T-cell (primary cell): ENCODE data around the gene PRRC2B. TPM values are rescaled to one million over a fixed set of nuclear protein-coding genes. Genes with fewer than 3 reads are reported as not detected.

ENCODE experiments used
- ATAC-seq, 4 experiments: fragments of 200-7000 bp in 3 of 4; fragments of 150-1000 bp in 1 of 4; cut with Tn5 transposase; replicated peaks in 1 of 4; 1 replicate in 3 of 4; 2 replicates in 1 of 4; pipeline ENCODE4 v1.10.0; 2021; ENCODE audit warnings: moderate library complexity in 3 of 4, mild to moderate bottlenecking in 2 of 4, moderate number of reproducible peaks in 1 of 4
- CTCF ChIA-PET, 2 donors: fragments of 300-600 bp; sonication (Branson Sonifier 250); formaldehyde crosslinking; loops; one replicate each; lab custom pipeline; 2022; ENCODE audit warnings: antibody characterized with exemption in 2 of 2; lab: Charles Lee
- POLR2A ChIA-PET, 2 donors: fragments of 300-600 bp; sonication (Branson Sonifier 250); formaldehyde crosslinking; loops; one replicate each; lab custom pipeline; 2022; ENCODE audit warnings: antibody characterized with exemption in 2 of 2; lab: Charles Lee
- DNase-seq, 35 experiments: peaks; one replicate each; pipeline versions ENCODE4 v3.0.0 to v3.0.0-alpha.2; 2013 to 2023
- H3K27ac ChIP-seq: one replicate; pipeline ENCODE4 v1.5.1; 2013; ENCODE audit warnings: low read length
- H3K27me3 ChIP-seq, 2 experiments: replicated peaks in 1 of 2; 1 replicate in 1 of 2; 2 replicates in 1 of 2; pipeline versions ENCODE4 v1.6.1 to v1.7.0; 2013; ENCODE audit warnings: low read length in 1 of 2, mixed read lengths in 1 of 2; ENCODE audit not compliant: control insufficient read depth in 2 of 2, insufficient read depth in 2 of 2; ENCODE audit errors: extremely low read depth in 1 of 2
- H3K36me3 ChIP-seq, 2 donors: 1 replicate in 1 of 2; 2 replicates in 1 of 2; pipeline versions ENCODE4 v1.6.1 to v1.7.0; 2013; ENCODE audit warnings: low read length in 1 of 2; ENCODE audit not compliant: control insufficient read depth in 2 of 2, insufficient read depth in 1 of 2; ENCODE audit errors: extremely low read depth in 1 of 2
- H3K4me1 ChIP-seq, 2 experiments: 1 replicate in 1 of 2; 2 replicates in 1 of 2; pipeline versions ENCODE4 v1.6.1 to v1.7.0; 2013; ENCODE audit warnings: low read length in 2 of 2, mixed read lengths in 1 of 2; ENCODE audit not compliant: insufficient read depth in 2 of 2, control insufficient read depth in 1 of 2; ENCODE audit errors: extremely low read depth in 1 of 2
- H3K4me3 ChIP-seq, 2 donors: 1 replicate in 1 of 2; 2 replicates in 1 of 2; pipeline versions ENCODE4 v1.5.1 to v1.7.0; 2013; ENCODE audit warnings: mild to moderate bottlenecking in 2 of 2, low read length in 1 of 2, moderate library complexity in 1 of 2; ENCODE audit not compliant: control insufficient read depth in 1 of 2; ENCODE audit errors: extremely low read depth in 1 of 2
- H3K9me3 ChIP-seq: 2 replicates; pipeline ENCODE4 v1.7.0; 2013
- H3K27ac Mint-ChIP-seq, 2 donors: one replicate each; pipeline ENCODE4 v1.8.0; 2020 to 2021; ENCODE audit warnings: mild to moderate bottlenecking in 2 of 2, mixed read lengths in 2 of 2
- H3K27me3 Mint-ChIP-seq, 2 donors: one replicate each; pipeline ENCODE4 v1.8.0; 2021 to 2022; ENCODE audit warnings: mixed read lengths in 2 of 2
- H3K36me3 Mint-ChIP-seq: one replicate; pipeline ENCODE4 v1.8.0; 2021; ENCODE audit warnings: mixed read lengths
- H3K4me1 Mint-ChIP-seq, 3 donors: one replicate each; pipeline ENCODE4 v1.8.0; 2020 to 2022; ENCODE audit warnings: mixed read lengths in 3 of 3, mild to moderate bottlenecking in 1 of 3
- H3K4me3 Mint-ChIP-seq, 3 donors: one replicate each; pipeline ENCODE4 v1.8.0; 2020 to 2022; ENCODE audit warnings: mild to moderate bottlenecking in 3 of 3, mixed read lengths in 3 of 3, moderate library complexity in 3 of 3
- H3K9me3 Mint-ChIP-seq, 3 donors: one replicate each; pipeline ENCODE4 v1.8.0; 2020 to 2022; ENCODE audit warnings: mixed read lengths in 3 of 3
- WGBS: methylation state at CpG from one replicate; pipeline ENCODE4 v1.1.5; 2013; ENCODE audit warnings: missing lambda C conversion rate; ENCODE audit not compliant: insufficient coverage; 5-methylcytosine and 5-hydroxymethylcytosine counted together
- total RNA-seq, 35 experiments: library from RNA in 6 of 35; stranded (reverse) in 6 of 35; fragments of 120-200 nt in 1 of 35; gene quantifications; one replicate each; pipeline versions ENCODE4 v1.2.1 to v1.2.4 and lab custom pipeline; 2013 to 2026

Gene PRRC2B
- total RNA-seq, 5 donors from 2014 or later (not counting 1 experiment from before 2014, with no cell fraction given) = 259 to 375 (median 370) TPM

GRCh38 chr9:131421691-131422090 is 27.8 kb downstream of the PRRC2B start:
- Mint-ChIP-seq H3K4me3 (peak overlapping the region in 1 of 3 donors; percentile 71), H3K27me3 (no peaks in the 10 kb centered on the region), H3K4me1 (peaks cover 75 to 87% (median 85%) of the 10 kb centered on the region in 3 donors), H3K36me3 (peaks cover 7% of the 10 kb centered on the region), H3K9me3 (no peaks in the 10 kb centered on the region), H3K27ac (peak overlapping the region in 1 of 2 donors; percentile 65)
- Histone ChIP-seq H3K4me1 (peaks cover 19 to 99% of the 10 kb centered on the region in 2 experiments), H3K27ac (no peak overlapping the region), H3K4me3 (no peak overlapping the region), H3K36me3 (peaks cover 5 to 24% of the 10 kb centered on the region in 2 donors), H3K27me3 (no peaks in the 10 kb centered on the region), H3K9me3 (no peaks in the 10 kb centered on the region)
- CTCF ChIA-PET = no interaction called here
- DNase-seq (no peak), ATAC-seq (no peak)
- POLR2A ChIA-PET = interaction anchor here in 1 of 2 donors (0.6 kb wide), 1 partner anchor 11 kb away, joined by 3 read pairs; no protein-coding TSS in a partner anchor
- WGBS = 93% methylated on average over 5 of the region's 8 CpGs

- ATAC-seq = no peak
These were observed 28.4 kb downstream of the PRRC2B start for GRCh38 chr9:131422241-131422792.

GRCh38 chr9:131423171-131423581 is 29.3 kb downstream of the PRRC2B start:
- Mint-ChIP-seq H3K27ac (peak overlapping the region in 1 of 2 donors; percentile 76), H3K27me3 (no peaks in the 10 kb centered on the region), H3K4me1 (peaks cover 75 to 83% (median 82%) of the 10 kb centered on the region in 3 donors), H3K9me3 (no peaks in the 10 kb centered on the region), H3K36me3 (peaks cover 6% of the 10 kb centered on the region), H3K4me3 (peak overlapping the region in 2 of 3 donors; percentile 5 to 38)
- no peak overlapping the region for H3K4me3 ChIP-seq
- CTCF ChIA-PET = no interaction called here
- ATAC-seq (peak in 1 of 4 experiments; percentile 24), DNase-seq (no peak)
- H3K4me1 ChIP-seq = peaks cover 9 to 91% of the 10 kb centered on the region in 2 experiments
- POLR2A ChIA-PET = no interaction called here
- H3K9me3 ChIP-seq = no peaks in the 10 kb centered on the region
- WGBS = 88% methylated on average over 13 of the region's 14 CpGs
- peaks cover 5 to 20% of the 10 kb centered on the region in 2 donors for H3K36me3 ChIP-seq
- H3K27ac ChIP-seq = no peak overlapping the region
- H3K27me3 ChIP-seq = no peaks in the 10 kb centered on the region

More at GRCh38 chr9:131422241-131422792, 28.4 kb downstream of the PRRC2B start:
- CTCF ChIA-PET = no interaction called here
- DNase-seq = peak in 1 of 35 experiments; percentile 28
- H3K4me1 Mint-ChIP-seq = peaks cover 75 to 87% (median 85%) of the 10 kb centered on the region in 3 donors
- Histone ChIP-seq H3K36me3 (peaks cover 5 to 22% of the 10 kb centered on the region in 2 donors), H3K27ac (no peak overlapping the region), H3K9me3 (no peaks in the 10 kb centered on the region), H3K4me3 (no peak overlapping the region), H3K4me1 (peaks cover 15 to 97% of the 10 kb centered on the region in 2 experiments), H3K27me3 (no peaks in the 10 kb centered on the region)
- no peaks in the 10 kb centered on the region for H3K9me3 Mint-ChIP-seq
- peak overlapping the region; percentile 19 to 76 for H3K27ac Mint-ChIP-seq
- H3K4me3 Mint-ChIP-seq = peak overlapping the region in 2 of 3 donors; percentile 8 to 38
- POLR2A ChIA-PET = interaction anchor here in 1 of 2 donors (0.6 kb wide), 1 partner anchor 12 kb away, joined by 3 read pairs; no protein-coding TSS in a partner anchor
- WGBS = 88% methylated on average over 8 of the region's 12 CpGs
- H3K27me3 Mint-ChIP-seq = no peaks in the 10 kb centered on the region
- peaks cover 7% of the 10 kb centered on the region for H3K36me3 Mint-ChIP-seq

GRCh38 chr9:131426545-131426944 is 32.7 kb downstream of the PRRC2B start:
- Histone ChIP-seq H3K4me1 (peaks cover 0 to 73% of the 10 kb centered on the region in 2 experiments), H3K9me3 (no peaks in the 10 kb centered on the region), H3K4me3 (no peak overlapping the region), H3K27ac (no peak overlapping the region), H3K36me3 (peaks cover 0 to 16% of the 10 kb centered on the region in 2 donors), H3K27me3 (no peaks in the 10 kb centered on the region)
- H3K9me3 Mint-ChIP-seq = no peaks in the 10 kb centered on the region
- 100% methylated on average over 3 of the region's 3 CpGs for WGBS
- no peak for ATAC-seq
- peak overlapping the region; percentile 11 to 68 for H3K27ac Mint-ChIP-seq
- peak overlapping the region in 1 of 3 donors; percentile 4 for H3K4me3 Mint-ChIP-seq
- POLR2A ChIA-PET = no interaction called here
- no peak for DNase-seq
- H3K27me3 Mint-ChIP-seq = no peaks in the 10 kb centered on the region
- H3K36me3 Mint-ChIP-seq = peaks cover 11% of the 10 kb centered on the region
- CTCF ChIA-PET = no interaction called here
- H3K4me1 Mint-ChIP-seq = peaks cover 64 to 72% (median 70%) of the 10 kb centered on the region in 3 donors

GRCh38 chr9:131429121-131430012 is 35.5 kb downstream of the PRRC2B start:
- no peaks in the 10 kb centered on the region for H3K9me3 Mint-ChIP-seq
- peaks cover 28% of the 10 kb centered on the region for H3K36me3 Mint-ChIP-seq
- Histone ChIP-seq H3K4me3 (no peak overlapping the region), H3K27ac (no peak overlapping the region), H3K27me3 (no peaks in the 10 kb centered on the region), H3K4me1 (peaks cover 0 to 48% of the 10 kb centered on the region in 2 experiments), H3K9me3 (no peaks in the 10 kb centered on the region), H3K36me3 (peaks cover 3 to 39% of the 10 kb centered on the region in 2 donors)
- ChIA-PET CTCF (no interaction called here), POLR2A (no interaction called here)
- H3K27me3 Mint-ChIP-seq = no peaks in the 10 kb centered on the region
- peaks cover 50 to 57% (median 50%) of the 10 kb centered on the region in 3 donors for H3K4me1 Mint-ChIP-seq
- DNase-seq (no peak), ATAC-seq (peak in 1 of 4 experiments; percentile 49)
- 86% methylated on average over 8 of the region's 10 CpGs for WGBS
- peak overlapping the region; percentile 47 to 68 for H3K27ac Mint-ChIP-seq
- peak overlapping the region in 2 of 3 donors; percentile 25 to 39 for H3K4me3 Mint-ChIP-seq

GRCh38 chr9:131432050-131432449 is 38.2 kb downstream of the PRRC2B start:
- no peak overlapping the region for H3K4me3 Mint-ChIP-seq
- no peak overlapping the region for H3K4me3 ChIP-seq
- H3K9me3 Mint-ChIP-seq = no peaks in the 10 kb centered on the region
- no peaks in the 10 kb centered on the region for H3K27me3 Mint-ChIP-seq
- ChIA-PET CTCF (interaction anchor here (0.6 to 0.7 kb wide), 2 partner anchors 15 to 127 kb away, joined by 3 to 6 read pairs; no protein-coding TSS in a partner anchor), POLR2A (no interaction called here)
- DNase-seq (no peak), ATAC-seq (no peak)
- peak overlapping the region in 1 of 2 donors; percentile 34 for H3K27ac Mint-ChIP-seq
- peaks cover 0 to 22% of the 10 kb centered on the region in 2 experiments for H3K4me1 ChIP-seq
- no peaks in the 10 kb centered on the region for H3K27me3 ChIP-seq
- H3K4me1 Mint-ChIP-seq = peaks cover 31 to 47% (median 36%) of the 10 kb centered on the region in 3 donors
- no peak overlapping the region for H3K27ac ChIP-seq
- WGBS = no CpG with 5 or more reads among the region's 4 CpGs
- H3K36me3 ChIP-seq = peaks cover 7 to 57% of the 10 kb centered on the region in 2 donors
- peaks cover 44% of the 10 kb centered on the region for H3K36me3 Mint-ChIP-seq
- H3K9me3 ChIP-seq = no peaks in the 10 kb centered on the region
